Measurements from ENCODE around the gene PYGM.

GRCh38 chr11:64776875-64777274 is 17.1 kb upstream of the PYGM start:
- TF ChIP-seq CTCF (IDR thresholded peaks at IDR 0.05) (no peak), POLR2A (IDR thresholded peaks at IDR 0.05) (no peak)
